GM19099 (cell line): ENCODE measurements around the gene HNRNPF.

ENCODE experiments used
- POLR2A ChIP-seq: IDR thresholded peaks from 3 replicates; pipeline ENCODE4 v1.6.1; 2011; ENCODE audit warnings: low read depth; ENCODE audit not compliant: insufficient read length; ENCODE audit errors: extremely low read depth

Gene HNRNPF

GRCh38 chr10:43336641-43337318 lies 72.2 kb downstream of the HNRNPF start:
- no peak for TF ChIP-seq POLR2A

- TF ChIP-seq POLR2A: no peak
Observed at GRCh38 chr10:43336061-43336460, 72.9 kb downstream of the HNRNPF start.
